AG08395 (cell line): ENCODE results near the gene UNKL.

Source experiments
- DNase-seq: peaks from one replicate; pipeline ENCODE4 v3.0.0; 2012; ENCODE audit warnings: mixed read lengths, low spot score

UNKL gene

GRCh38 chr16:1414532-1415260 is at the start of gene UNKL:
Gene UNKL, minus strand, starts transcription at chr16:1414704. Its CDS starts 13 bp downstream, at chr16:1414691.
- DNase-seq = peak; percentile 92

GRCh38 chr16:1461146-1461545 is 46.6 kb upstream of the UNKL start:
- no peak for DNase-seq

GRCh38 chr16:1460602-1461138 is 46.2 kb upstream of the UNKL start:
- DNase-seq = no peak

GRCh38 chr16:1459967-1460366 is 45.5 kb upstream of the UNKL start:
- DNase-seq = no peak

- DNase-seq = no peak
Observed at GRCh38 chr16:1458977-1459341, 44.5 kb upstream of the UNKL start.

GRCh38 chr16:1458336-1458976 is 44.0 kb upstream of the UNKL start:
- peak; percentile 11 for DNase-seq

- DNase-seq = no peak
Observed at GRCh38 chr16:1457489-1458245, 43.2 kb upstream of the UNKL start.

- no peak for DNase-seq
Observed at GRCh38 chr16:1456951-1457350, 42.4 kb upstream of the UNKL start.

- DNase-seq = no peak
Observed at GRCh38 chr16:1455190-1456171, 41.0 kb upstream of the UNKL start.

GRCh38 chr16:1454561-1454960 is 40.1 kb upstream of the UNKL start:
- DNase-seq = no peak

- DNase-seq = no peak
Observed at GRCh38 chr16:1453316-1453715, 38.8 kb upstream of the UNKL start.

- DNase-seq = no peak
Observed at GRCh38 chr16:1452530-1452929, 38.0 kb upstream of the UNKL start.

GRCh38 chr16:1451702-1452392 is 37.3 kb upstream of the UNKL start:
- DNase-seq = no peak

- DNase-seq = no peak
Observed at GRCh38 chr16:1450841-1451240, 36.3 kb upstream of the UNKL start.

GRCh38 chr16:1450218-1450617 is 35.7 kb upstream of the UNKL start:
- no peak for DNase-seq

GRCh38 chr16:1449201-1449788 is 34.8 kb upstream of the UNKL start:
- DNase-seq = no peak

GRCh38 chr16:1448536-1449116 is 34.1 kb upstream of the UNKL start:
- DNase-seq = no peak

GRCh38 chr16:1447965-1448364 is 33.5 kb upstream of the UNKL start:
- DNase-seq = no peak

- DNase-seq = no peak
Observed at GRCh38 chr16:1446296-1447080, 32.0 kb upstream of the UNKL start.
